EL (cell line): ENCODE results near the gene ERGIC2.

Source experiments
- DNase-seq: peaks from one replicate; pipeline ENCODE4 v3.0.0-alpha.2; 2016

The ERGIC2 gene

DNA sequence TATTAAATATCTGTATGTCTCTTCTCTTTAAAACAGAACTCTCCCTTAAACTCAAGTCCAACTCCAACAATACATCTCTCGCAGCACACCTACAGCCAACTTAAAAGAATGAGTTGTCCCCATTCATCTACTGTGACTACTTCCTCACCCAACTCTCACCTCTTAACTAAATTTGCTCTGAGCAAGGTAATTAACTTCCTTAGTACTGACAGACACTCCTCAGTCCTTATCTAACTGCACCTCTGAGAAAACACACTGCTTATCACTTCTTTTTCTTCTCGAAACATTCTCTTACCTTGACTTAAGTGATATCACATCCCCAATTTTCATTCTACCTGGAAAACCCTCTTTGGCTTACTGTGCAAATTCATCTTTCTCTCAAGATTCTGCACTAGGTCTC, 7.0 kb downstream of the ERGIC2 start:
- no peak for DNase-seq

DNA sequence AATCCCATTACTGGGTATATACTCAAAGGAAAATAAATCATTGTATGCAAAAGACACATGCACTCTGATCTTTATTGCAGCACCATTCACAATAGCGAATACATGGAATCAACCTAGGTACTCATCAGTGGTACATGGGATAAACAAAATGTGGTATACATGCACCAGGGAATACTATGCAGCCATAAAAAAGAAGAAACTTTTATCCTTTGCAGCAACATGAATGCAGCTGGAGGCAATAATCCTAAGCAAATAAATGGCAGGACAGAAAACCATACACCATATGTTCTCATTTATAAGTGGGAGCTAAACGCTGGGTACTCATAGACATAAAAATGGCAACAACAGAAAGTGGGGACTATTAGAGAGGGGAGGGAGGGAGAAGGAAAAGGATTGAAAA, 15.9 kb downstream of the ERGIC2 start:
- DNase-seq: no peak

DNA sequence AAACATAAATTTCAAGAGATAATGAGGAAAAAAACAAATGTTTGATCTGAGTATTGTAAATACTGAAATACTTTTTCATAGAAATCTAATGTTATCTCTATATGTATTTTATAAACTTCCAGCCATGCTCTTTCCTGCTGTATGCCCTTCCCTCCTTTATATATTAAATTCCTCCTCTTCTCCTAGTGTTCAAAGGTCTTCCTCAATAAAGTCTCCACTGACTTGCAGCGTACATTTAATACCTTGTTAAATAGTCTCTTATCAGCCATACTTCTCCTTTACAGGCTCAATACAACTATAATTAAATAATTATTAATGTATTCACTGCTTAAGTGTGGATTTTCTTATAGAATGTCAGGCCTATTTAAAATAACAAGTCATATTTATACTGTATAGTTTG, 26.0 kb downstream of the ERGIC2 start:
- DNase-seq: no peak

DNA sequence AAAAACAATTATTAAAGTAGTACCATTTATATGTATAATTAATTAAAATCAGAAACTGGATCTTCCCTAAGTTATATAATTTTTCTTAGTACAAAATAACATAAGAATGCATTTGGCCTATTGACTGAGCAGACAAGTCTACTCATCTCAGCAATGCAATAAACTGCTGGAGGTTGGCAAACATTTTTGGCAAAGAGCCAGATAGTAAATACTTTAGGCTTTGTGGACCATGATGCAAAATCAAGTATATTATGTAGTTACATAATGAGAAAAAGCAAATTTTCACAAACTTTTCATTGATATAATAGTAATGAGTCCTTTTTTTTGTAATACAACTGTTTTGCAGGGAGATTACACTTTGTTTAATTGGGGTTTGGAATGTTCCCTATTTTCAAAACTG, 30.9 kb downstream of the ERGIC2 start:
- peak; percentile 62 for DNase-seq

DNA sequence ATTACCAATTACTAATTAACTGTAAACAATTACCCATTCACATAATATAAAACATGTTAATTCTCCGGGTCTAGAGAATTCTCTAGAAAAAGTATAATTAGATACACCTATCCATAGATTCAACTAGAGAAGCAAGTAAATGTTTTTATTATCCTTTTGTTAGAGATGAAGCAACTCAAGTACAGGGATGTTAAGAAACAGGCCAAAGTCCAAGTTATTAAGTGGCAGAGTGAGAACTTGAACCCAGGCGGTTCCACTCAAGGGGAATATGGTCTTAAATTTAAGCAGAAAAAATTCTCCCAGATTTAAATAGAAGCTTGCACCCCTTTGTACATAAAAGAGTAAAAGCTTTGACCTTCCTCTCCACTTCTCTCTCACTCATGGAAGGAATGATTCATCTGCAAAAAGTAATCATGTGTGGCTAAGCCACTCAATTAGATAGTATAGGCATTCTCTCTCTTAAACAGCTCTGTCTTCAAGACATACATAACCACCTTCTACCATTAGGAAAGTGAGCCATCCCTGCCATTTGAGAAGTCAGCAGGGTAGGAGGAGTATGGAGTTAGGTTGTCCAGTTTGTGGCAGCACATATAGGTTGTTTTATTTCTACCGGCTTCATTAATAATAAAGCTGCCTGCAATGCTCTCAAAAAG, 34.1 kb downstream of the ERGIC2 start:
- no peak for DNase-seq

DNA sequence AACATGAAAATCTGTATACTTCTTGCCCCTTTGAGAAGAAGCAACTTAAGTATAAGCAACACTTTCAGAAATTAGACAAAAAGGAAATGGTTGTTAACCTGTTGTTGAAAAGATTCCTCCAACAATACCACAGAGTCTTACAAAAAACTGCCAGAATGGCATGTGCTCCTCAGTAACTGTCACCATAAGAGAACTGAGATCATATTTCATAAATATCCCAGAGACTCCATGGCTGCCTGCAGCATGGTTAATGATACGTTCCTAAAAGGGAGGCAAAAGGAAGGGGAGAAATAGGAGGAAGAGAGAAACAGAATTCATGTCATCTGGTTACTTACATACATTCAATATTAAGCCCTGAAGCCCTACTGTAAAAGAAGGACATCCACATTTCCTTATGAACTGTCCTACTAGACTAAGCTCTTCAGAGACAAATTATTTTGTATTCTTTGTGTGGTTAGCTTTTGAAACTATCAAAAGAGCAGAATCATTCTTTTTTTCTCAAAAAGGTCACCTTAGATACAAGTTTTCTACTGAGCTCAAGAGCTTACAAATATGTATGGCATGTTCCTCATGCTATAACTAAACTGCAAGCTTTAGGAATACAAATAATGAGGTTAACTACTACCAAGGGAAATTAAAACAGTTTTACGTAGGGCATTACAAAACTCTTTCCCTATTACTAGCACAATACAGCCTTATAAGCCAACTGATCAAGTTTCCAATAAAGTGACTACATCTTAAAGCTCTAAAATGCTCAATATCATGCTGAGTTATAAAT, 37.8 kb downstream of the ERGIC2 start:
- no peak for DNase-seq

DNA sequence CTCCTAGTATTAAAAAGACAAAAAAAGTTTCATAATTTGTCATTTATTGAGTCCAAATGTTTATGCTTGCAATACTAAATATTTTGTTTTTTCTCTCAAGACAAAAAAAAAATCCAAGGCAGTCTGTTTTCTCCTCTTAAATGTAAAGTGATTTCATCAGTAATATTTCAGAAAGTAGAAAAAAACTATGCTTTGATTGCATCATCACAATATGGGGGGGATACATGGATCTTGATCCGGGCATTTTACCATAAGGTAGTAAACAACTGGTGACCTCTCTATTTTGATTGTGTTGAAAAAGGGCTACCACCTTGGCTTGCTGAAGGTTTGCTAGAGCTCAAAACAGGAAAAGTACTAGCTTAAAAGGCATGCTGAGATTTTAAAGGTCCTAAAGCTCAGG, 43.6 kb downstream of the ERGIC2 start:
- DNase-seq: no peak

DNA sequence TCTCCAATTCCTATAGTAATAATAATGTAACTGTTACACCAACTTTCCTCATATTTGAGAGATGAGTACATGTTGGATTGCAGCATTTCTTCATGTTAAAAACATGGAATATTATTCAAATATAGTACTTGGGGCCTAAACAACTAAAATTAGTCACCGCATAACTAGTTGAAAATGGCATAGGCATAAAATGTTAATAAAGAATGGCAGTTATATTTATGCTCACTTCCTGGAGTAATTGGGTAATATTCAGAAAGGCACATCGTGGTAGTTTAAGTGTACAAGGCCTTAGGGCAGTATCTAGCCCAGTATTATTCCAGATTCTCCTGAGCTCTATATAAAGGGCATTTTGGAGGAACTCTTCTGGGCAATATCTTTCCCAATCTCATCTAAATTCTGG, 46.0 kb downstream of the ERGIC2 start:
- DNase-seq: peak; percentile 25

DNA sequence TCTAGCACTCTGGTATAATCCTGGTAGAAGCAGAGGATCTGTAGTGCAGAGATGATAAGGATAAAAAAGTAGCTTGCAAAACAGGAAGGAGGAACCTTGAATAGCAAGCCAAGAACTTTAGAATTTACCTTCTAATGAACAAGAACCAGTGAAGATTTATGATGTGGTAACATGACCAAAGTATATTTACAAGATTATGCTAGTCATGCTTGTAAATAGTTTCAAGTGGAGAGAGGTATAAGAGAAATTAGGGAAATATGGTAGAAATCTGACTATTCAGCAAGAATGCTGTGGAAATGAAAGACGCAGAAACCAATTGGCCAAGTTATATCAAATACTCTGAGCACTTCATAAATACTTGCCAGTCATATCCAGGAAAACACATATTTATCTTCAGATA, 47.8 kb downstream of the ERGIC2 start:
- DNase-seq: no peak

DNA sequence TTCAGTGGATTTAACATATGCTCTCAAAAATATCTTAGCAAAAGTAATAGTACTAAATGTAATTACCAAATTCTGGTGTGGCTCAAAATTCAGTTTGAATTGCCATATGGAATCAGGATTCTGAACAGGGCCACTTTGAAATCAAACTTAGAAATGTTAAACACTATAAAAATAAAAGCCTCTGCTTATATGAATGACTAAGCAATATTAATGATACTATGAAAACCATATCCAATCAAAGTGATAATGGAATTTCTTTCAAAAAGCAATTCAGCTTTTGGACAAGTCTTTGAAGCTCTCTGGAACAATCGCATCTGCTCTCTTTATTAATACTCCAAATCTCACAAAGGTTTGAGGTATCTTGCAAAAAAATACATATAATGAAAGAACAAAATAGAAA, 51.6 kb downstream of the ERGIC2 start:
- no peak for DNase-seq

DNA sequence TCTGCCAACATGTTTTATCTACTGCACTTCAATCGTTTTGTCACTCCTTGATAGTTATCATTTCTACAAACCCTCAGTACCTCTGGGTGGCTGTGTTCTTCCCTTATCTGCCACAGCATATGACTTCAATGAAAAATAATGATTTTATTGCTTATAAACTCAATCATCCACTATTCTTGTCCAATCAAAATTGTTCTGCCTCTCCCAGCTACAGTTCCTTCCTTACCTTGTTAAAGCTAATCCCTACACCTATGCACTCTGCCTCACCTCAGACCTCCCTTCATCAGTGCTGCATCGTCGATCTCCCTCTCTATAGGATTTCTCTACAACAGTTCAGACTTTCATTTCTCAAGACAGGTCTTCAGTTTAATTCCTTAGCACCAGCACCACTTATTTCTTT, 58.8 kb downstream of the ERGIC2 start:
- DNase-seq: no peak

DNA sequence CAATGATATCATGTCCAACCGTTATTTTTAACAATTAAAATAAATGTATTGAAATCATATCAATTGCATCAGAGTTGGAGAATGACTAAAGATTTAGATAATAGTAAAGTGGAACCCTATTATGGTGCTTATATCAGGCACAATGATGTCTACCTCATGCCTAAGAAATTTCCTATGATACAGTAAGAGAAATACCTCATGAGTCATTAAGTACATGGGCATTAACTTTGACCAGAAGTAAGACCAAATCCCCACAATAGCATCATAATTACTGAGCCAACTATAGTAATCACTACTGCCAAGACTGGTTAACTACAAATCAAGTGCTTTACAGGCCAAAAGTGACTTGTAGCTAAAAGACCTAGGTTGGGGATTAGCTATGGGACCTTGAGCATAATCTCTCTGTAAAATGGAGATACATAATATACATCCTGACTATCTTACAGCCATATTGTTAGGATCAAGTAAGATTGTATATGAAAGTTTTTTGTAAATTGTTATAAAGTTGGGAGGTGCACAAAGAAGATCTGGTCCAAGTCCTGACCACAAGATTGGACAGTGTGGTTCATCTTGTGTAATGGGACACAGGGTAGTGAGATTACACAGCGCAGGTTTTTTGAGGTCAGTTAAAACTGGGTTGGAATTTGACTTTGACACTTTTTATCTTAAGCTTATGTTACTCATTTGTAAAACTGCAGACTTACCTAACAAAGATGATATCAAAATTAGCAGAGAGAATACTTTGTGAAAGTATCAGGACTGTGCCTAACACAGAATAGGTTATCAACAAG, 60.5 kb downstream of the ERGIC2 start:
- DNase-seq: peak; percentile 85

DNA sequence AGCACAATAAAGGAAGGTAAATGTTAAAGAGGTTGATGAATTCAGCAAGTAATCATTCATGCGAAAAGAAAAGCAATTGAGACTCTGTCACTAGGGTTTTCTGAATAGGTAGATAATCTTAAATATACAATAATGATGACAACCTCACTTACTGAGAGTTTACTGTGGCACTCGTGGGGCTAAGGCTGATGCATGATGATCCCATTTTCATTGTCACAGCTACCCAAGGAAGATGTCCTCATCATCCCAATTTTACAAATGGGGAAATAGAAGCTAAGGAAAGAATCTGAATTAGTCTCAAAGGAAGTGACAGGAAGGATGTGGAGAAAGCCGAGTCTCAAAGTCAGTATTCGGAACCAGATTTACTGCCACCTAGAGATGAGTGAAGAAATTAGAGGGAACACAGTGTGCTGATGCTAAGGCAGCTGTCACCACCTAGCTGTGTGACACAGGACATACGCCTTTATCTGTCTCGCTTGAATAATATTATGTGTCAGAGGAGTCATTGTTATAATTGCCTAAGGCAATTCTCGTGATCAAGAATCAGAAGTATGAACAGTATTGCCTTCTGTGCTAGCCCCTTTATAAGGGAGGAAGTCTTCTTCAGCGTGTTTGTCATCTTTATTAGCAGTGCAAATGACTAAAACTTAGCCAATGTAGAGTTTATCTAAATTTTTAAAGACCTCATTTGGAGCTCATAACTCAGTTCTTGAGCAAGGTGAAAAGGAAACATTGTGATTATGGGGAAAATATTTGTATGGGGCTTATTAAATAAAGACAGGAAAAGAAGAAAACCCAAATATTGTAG, 63.2 kb downstream of the ERGIC2 start:
- DNase-seq: peak; percentile 60

DNA sequence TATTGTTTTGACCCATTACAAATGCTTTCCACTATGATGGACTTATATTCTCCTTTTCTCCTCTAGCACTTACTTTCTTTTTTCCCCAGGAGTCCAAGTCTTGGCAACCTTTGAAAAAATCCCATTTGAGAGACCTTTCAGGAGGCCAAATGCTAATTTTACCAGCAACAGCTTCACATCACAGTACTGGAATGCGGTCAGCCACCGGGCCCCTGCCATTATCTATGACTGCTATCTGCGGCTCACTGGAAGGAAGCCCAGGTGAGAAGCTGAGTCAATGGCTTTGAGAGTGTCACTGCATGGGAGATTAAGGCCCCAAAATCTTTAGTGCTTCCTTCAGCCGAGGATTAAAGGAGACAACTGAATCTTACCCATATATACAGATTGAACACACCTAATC, 64.2 kb downstream of the ERGIC2 start:
- peak; percentile 64 for DNase-seq

DNA sequence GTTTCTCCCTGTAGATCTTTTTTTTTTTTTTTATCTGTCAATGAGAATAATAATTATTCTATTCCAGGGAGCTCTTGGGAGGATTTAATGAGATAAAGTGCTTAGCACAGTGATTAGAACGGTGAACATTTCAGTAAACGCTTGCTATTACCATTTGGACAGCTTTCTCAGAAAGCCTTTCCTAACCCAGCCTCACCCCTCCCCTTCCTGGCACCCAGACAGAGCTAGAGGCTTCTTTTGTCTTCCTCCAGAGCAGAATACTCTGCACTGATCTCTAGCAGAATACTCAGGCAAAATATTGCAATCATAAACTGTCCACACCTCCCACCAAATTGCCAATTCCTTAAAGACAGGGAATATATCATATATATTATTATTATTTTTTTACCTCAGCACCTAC, 66.6 kb downstream of the ERGIC2 start:
- no peak for DNase-seq

DNA sequence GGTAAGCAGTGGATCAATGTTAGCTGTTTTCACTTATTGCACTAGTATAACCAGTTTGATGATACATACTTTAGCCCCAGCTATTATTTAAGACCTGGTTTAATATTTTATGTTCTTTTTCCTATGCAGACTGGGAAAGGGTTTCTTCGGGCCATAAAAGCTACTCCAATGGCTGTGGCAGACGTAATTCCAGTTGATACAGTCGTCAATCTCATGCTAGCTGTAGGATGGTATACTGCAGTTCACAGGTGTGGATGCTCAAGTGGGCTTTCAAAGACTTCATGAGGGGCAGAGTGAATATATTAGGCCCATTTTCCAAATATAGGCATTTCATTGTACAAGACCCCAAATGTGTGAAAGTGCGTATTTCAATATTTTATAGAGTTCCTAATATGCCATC, 70.1 kb downstream of the ERGIC2 start:
- DNase-seq: no peak

DNA sequence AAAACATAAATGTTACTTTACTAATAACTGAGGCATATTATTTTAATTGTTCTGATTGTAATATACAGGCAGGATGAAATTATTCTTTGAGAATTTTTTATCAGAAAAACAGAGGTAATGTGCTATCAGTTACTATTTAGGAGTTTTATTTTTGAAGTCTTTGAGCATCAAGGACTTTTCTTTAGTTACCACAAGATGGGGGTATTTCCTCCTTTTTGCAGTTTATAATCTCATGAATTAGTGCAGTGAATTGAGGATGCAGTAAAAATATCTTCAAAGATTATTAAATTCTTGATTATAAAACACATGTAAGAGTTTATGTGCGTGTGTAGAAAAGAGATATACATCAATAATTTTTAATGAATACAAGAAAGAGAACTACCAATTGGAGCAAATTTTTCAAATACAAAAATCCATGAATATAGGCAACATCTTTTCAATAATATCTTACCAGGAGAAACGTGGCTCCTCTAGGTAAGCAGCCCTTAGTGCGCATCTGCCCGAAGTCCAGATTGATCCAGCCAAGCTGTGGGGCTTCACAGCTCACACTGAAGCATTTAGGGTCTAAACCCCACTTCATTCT, 71.6 kb downstream of the ERGIC2 start:
- peak; percentile 17 for DNase-seq

DNA sequence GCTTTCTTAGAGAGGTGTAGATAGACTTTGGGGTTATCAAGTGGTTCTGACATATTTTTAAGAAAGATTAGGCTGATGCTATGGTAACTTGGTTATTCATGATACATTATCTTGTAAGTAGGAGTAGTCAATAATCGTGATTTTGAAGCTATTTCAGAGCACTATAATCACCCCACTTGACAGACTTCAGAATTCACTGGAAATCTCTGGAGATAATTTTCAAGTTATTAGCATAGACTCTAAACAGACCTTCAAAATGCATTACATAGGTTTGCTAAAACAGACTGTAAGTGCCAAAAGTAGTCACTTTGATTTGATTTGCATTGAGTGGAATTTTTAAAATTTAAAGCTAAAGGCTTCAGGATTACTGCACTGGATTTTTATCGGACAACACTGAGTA, 74.3 kb downstream of the ERGIC2 start:
- DNase-seq: no peak

DNA sequence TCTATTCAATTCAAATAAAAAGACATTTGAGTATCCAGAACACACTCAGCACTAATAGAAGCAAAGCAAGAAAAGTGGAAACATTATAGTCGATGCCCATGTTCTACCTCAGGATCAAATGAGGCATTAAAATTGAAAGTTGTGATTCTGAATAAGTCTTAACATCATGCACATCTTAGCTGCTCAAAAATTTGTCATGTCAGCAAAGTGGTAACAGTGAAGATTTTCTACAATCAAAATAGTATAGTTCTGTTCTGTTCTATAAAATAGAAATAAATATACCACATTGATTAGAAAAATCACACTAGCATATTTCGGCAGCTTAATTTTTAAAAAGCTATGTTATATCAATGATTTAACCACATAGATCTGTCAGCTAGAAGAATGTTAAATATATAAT, 74.7 kb downstream of the ERGIC2 start:
- DNase-seq: no peak

DNA sequence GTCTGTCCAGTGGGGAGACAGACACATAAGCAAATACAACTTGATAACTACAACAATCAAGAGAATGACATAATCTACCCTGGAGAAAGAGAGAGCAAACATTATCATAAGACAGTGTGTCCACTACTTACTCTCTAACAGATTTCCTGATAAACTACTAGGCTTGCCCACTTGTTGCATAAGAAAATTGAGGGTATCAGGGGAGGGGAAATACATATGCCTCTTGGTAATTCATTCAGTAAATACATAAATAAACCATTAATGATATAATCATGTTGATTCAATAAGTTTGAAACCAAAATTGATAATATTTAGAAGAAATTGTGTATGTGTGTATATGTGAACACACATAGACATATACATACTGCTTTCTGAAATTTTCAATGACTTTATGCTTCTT, 76.6 kb downstream of the ERGIC2 start:
- DNase-seq: no peak

DNA sequence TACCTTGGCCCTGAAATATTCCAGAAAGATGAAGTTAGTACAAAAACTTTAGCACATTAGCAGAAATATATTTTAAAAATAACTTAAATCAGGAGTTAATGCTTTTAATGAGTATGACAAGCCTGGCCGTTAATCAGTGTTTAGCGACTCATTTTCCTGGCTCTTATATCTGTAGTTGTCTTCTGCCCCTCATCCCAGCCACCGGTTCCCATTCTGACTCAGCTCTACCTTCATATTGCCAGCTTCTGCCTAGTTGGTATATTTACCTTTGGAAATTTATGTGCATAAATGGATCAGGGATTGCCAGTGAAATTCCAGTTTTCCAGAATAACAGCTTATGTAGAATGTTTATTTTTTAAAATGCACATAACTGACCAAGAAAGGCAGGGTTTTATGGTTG, 79.9 kb downstream of the ERGIC2 start:
- no peak for DNase-seq

DNA sequence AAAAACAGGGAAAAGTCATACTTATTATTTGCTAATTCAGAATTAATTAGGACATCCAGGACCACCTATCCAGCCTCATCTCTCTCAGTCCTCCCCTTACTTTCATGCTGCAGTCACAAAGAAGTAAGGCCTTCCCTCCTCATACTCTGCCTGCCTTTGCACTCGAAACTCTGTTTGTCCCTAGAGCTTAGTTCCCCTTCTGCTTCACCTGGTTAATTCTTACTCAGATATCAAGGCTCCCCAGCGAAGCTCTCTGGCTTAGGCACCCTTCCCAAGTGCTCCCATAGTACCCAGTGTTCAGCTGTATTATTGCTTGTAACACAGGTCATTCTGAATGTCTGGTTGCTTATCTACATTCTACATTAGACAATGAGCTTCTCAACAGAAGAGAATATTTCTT, 81.3 kb downstream of the ERGIC2 start:
- no peak for DNase-seq

DNA sequence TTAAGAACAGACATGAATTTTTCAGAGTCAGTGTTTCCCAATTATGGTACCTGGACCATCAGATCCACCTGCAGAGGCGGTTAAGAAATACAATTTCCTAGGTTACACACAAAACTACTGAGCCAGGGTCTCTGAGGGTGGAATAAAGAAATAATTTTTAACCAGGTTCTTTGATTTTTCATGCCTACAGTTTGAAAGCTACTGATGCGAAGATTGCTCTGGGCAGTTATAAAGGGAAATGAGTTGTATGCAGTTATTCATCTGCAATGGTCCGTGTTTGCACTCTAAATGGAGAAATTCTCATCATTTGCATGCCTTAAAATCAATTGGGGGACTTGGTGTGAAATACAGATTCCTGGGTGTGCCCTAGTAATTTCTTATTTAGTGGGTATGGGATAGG, 89.7 kb downstream of the ERGIC2 start:
- DNase-seq: no peak
